Measurements from ENCODE around the gene SLCO3A1.

GRCh38 chr15:92056875-92057274, 203.4 kb downstream of the SLCO3A1 start:
- TF ChIP-seq CTCF (IDR thresholded peaks at IDR 0.05) (no peak), POLR2A (IDR thresholded peaks at IDR 0.05) (no peak)

Measured in adrenal gland (tissue), 5 donors.